Stimulated activated CD8-positive, alpha-beta memory T cell treated with anti-CD3 and anti-CD28 coated beads, Interleukin-12 subunit alpha, Interleukin-12 subunit beta, amount 100 ng/mL, for 1 hour (primary cell): ENCODE measurements around the gene G6PC3.
"Not testable (repeated sequence)": the region's sequence is repeated elsewhere in the genome, so short reads cannot be mapped to it uniquely, and the experiment has no call there.

Experiments used
- DNase-seq: peaks from one replicate; pipeline ENCODE4 v3.0.0-alpha.2; 2020; ENCODE audit warnings: low read depth

G6PC3 gene

GRCh38 chr17:44084131-44084538 is 13.6 kb downstream of the G6PC3 start:
- no peak for DNase-seq

DNA sequence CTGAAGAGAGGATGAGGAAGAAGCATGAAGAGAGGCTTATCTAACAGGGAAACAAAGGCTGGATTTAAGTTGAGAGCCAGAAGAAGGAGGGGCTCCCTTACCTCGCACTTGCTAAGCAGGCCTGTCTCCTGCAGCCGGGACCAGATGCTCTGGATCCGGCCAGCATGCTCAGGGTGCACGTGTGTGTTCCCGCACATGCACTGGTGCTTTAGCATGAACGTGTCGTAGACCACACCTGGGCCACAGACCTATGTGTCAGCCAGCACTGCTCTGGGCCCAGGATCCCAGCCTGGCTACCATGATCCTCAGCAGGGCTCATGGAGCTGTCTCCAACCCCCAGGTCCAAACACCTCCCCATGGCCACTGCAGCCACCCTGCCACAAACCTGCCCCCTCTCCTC is 14.4 kb downstream of the G6PC3 start:
- DNase-seq, result no peak

DNA sequence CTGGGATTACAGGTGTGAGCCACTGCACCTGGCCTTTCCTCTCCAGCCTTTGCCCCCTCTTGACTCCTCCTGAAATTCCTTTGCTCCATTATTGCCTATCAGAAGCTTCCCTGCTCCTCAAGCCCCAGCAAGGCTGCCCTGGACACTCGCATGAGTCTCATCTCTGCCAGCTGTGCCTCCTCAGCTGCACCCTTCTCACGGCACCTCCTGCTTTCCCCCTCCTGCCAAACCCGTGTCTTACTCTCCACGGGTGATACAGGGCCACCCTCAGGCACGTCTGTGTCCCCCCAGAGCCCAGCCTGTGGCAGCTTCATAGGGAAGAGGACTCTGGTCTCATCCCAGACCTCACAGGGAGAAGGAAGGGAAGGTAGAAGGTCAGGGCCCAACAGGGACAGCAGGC is 15.4 kb downstream of the G6PC3 start:
- DNase-seq, result no peak

DNA sequence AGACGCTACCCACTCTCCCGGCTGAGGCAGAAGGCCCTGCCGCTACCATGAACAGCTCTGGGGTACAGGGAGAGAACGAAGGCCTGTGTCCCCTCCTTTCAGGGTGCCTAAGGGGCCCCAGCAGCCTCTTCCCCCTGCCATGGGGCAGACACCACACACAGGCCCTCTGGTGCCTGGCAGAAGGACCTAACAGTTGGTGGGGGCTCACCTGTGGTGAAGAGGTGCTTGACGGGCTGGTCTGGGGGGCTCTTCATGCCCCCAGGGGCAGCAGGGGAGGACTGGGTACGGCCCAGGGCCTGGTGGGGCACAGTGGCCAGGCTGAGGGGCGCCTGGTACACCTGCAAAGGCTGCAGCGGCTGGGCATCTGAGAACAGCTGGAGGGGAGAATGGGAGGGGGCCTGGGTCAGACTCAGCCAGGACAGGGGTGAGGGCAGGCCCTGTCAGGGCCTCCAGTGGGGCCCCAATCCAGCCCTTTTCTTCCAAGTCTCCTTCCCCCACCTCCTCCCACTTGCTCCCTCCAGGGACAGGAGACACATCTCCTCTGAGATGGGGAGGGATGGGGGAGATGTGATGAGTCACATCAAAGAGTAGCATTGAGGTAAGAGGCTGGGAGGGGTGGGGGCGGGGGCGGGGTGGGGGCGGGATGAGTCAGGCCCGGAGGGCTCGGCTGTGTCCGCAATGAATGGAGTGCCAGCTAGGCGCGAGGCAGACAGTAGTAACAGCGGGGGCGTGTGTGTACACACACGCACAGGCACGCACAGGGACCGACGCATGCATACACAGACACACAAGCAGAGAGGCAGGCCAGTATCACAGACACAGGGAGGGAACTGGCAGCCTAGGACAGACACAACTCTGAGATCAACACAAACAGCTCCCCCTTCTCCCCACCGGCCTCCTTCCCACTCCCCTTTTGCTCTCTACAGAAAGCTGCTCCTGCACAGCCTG is 16.1 kb downstream of the G6PC3 start:
- no peak for DNase-seq

DNA sequence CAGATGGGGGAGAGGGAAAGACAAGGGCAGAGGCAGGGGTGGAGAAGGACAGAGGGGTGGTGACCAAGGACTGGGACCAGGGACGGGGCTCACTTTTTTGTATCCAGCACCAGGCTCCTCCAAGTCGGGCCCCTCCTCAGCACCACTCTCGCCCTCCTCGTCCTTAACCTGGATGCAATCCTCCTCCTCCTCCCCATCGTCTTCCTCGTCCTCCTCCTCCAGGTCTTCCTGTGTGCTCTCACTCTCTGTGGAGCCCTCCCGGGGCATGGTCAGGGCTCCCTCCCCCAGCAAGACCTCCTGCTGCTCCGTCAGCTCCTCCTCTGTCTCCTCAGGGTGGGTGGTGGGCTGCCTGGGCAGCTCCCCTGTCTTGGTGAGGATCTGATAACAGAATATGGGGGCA is 16.8 kb downstream of the G6PC3 start:
- no peak for DNase-seq

DNA sequence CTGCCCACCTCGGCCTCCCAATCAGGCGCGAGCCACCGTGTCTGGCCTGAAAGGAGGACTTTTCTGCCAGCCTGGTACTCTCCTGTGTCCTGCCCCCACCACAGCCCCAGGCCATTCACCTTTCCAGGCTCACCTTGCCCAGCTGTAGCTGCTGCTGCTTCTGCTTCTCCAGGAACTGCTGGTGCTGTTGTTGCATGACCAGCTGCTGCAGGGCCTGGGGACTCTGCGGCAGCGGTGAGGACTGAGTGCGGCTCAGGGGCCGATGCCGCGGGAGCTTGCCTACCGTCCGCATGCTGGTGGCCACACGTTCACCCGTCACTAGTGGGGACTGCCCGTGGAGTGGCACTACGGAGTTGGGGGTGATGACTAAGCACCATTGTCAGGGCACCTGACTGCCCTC is 17.7 kb downstream of the G6PC3 start:
- DNase-seq, result no peak

DNA sequence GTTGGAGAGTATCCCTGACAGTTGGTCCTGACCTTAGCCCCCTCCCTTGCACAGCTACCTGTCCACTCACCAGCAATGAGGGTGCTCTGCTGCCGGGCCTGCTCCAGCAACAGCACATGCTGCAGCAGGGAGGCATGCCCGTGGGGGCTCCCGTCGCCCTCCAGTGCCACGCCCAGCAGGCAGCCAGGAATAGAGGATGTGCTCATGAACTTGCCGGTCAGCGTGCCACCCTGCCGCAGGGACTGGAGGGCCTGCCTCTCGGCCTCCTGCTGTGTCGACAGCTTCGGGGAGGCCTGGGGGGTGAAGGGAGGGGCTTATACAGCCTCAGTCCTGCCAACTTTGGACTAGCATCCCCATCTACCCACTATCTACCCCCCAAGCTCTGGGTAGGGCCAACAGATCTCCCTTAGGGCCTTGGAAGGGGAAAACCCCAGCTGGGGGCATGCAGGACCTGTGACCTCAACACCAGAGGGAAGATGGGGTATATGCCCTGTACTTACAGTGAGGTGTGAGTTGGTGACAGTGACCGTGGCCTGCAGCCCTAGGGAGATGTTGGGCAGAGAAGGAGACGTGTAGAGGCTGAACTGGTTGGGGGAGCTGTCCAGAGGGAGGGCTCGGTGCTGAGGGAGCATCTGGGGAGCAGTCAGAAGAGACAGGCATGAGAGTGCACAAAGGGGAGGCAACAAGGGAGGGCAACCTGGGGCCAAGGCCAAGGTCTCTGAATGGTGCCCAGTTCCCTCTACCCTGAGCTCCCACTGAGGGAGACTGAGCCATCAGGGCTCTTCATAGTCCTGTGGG is 20.9 kb downstream of the G6PC3 start:
- DNase-seq, result no peak

DNA sequence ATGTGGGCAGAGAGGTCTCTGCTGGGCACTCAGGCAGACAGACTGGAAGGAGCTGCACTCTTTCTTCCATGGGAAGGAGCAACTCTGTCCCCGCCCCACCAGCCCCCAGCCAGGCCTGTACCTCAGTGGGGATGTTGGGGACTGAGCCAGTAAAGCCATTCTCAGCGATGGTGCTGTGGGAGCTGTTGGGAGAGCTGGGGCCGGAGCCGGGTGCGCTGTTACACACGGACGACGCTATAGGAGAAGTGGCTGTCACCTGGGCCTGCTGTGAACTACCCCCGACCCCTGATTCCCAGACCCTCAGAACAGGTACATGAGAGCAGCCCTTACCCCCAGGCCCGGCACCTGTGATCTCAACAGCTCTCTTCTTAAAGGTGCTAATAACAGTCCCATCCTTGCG is 21.5 kb downstream of the G6PC3 start:
- no peak for DNase-seq

DNA sequence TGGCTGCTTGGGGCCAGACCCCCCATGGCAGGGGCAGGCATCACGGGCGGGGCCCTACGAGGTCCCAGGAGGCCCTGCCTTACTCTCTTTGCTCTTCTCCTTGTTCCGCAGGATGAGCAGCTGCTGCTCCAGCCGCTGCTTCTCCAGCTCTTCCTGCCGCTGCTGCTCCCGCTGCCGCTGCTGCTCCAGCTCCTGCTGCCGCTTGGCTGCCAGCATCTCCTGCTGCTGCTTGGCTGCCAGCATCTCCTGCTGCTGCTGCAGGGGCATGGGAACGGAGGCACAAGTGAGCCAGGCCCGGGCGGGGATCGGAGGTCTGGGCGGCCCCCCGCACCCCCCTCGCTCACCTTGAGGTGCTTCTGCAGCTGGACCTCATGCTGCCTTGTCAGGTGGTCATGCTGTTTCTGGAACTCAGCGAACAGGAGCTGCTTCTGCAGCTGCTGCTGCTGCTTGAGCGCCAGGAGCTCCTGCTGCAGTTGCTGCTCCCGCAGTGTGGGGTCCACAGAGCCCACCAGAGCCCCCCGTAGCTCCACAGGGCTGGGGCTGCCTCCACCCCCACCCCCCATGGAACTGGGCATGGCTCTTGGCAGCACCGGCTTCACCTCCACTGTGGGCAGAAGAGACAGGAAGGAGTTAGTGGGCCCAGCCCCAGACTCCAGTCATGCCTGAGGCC is 22.8 kb downstream of the G6PC3 start:
- no peak for DNase-seq

DNA sequence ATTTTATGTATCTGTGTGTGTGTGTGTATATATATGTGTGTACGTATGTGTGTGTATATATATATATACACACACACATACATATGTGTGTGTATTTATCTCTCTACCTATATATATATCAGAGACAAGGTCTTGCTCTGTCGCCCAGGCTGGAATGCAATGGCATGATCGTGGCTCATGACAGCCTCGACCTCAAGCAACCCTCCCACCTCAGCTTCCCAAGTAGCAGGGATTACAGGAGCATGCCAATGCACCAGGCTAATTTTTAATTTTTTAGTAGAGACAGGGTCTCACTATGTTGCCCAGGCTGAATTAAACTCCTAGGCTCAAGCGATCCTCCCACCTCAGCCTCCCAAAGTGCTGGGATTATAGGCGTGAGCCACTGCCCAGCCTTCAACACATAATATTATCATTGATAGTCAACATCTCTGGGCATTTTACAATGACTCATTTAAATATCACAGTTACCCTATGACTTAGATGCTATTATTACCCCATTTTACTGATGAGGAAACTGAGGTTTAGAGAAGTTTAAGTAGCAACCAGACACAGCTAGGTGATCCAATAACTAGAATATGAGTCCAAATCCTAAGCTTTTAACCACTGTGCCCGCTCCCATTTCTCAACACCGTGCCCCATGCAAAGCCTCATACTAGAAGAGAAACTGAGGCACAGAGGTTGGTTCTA is 24.3 kb downstream of the G6PC3 start:
- DNase-seq, result no peak

- DNase-seq, result no peak
Observed at GRCh38 chr17:44095388-44095646, 24.8 kb downstream of the G6PC3 start.

- DNase-seq, result no peak
Observed at GRCh38 chr17:44095647-44096496, 25.3 kb downstream of the G6PC3 start.

DNA sequence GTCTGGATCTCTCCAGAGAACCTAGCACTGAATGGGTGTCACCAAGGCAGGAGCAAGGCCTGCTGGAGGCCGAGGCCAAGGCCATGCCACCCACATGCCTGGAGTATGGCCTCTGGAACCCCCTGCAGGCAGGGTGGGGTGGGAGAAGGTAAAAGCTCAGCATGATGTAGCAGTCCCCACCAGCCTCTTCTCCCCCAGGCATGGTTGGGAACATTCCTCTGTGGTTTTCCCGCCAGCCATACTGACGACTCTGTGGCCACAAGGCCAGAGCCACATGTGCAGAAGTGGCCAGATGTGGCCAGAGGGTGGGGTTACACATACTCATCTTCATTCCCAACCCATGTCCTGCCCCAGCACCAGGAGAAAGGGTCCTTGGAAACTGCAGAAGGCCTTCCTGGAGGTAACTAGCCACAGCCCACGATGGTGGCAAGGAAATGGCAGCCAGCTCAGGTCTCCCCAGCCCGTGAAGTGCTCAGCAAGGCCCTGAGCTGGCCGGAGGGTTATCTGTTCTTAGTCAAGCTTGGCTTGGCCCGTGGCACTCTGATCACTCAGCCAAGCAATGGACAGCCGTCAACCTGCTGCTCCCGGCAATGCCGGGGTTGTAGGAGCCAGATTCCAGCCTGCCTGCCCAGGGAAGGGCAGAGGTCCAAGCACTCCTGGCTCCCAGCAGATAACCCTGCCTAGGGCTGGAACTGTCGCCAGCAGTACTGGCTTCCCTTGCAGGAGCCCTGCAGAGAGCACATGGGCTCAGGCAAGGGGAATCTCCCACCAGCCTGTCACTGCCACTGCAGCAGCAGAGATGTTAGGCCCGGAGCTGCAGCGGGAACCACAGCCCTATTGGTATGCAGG is 26.8 kb downstream of the G6PC3 start:
- DNase-seq, result no peak

DNA sequence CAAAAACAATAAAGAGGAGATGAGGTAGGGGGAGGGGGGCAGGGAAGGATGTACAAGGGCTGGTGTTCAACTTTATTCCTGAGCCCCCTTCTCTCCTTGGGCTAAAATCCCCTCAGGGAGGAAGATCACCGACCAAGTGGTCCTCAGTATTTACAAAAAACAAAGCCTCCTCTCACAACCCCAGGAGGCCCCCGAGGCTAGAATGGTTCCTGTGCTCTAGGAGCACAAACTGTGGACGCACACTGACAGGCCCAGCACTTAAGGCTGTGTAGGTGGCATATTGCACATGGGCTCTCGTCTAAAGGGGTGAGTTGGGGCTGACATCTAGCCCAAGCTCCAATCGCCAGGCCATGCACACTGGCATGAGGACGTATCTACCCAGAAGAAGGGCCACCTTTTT is 31.3 kb downstream of the G6PC3 start:
- DNase-seq, result not testable (repeated sequence)

DNA sequence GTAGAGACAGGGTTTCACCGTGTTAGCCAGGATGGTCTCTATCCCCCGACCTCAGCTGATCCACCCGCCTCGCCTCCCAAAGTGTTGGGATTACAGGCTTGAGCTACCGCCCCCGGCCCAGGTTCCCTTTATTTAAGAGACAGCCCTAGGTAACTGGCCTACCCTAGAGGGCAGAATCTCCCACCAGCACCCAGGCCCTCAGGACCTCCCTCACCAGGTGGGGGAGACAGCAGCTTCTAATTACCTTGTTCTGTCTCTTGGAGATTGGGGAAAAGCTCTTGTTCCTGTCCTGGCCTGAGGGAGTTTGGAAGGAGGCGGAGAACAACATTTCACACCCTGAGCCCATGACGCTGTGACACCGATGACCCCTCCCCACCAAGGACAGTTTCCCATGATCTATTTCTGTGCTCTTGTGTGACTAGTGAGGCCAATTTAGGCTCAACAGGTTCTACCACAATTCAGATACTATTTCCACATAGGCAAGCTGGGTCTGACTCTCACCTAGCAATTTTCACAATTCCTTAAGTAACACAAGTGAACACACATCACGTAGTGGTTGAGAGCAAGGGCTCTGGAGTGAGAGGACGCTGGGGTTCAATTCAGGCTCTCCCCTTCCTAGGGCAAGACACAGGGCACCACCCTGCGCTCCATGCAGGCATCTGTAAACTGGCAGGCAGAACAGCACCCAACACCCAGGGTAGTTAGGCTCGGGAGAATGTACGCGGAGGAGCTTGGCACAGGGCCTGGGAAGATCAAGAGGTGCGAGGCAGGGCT is 32.5 kb downstream of the G6PC3 start:
- DNase-seq, result no peak

DNA sequence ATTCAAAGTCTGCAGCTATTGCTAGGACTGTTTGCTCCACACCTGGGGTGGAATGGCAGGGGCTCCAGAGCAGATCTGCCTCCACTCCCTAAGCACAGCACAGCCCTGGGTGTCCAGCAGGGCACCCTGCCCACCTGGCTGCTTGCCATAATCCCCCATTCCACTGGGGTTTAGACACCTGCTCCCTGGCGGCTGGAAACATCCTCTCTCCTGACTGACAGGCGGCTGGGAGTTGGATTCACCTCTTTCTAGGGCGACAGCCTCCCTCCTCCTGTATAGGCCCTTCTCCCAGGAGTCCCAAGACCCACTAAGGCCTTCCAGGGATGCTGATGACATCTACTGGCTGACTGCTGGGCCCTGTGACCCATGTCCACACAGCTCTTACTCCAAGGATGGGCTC is 34.9 kb downstream of the G6PC3 start:
- no peak for DNase-seq

DNA sequence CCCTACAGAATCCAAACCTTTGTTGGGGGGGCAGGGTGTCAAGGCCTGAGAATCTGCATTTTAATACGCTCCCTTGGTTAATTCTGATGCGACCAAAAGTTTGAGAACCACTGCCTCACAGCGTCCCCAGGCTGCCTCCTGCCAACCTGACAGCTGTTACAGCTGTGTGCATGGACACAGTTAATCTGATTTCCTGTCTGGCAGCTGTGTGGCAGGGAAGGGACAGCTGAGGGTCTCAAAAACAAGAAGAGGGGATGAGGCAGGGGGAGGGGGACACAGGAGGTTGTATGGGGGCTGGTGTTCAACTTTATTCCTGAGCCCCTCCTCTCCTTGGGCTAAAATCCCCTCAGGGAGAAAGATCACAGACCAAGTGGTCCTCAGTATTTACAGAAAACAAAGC is 35.4 kb downstream of the G6PC3 start:
- DNase-seq, result no peak

- no peak for DNase-seq
Observed at GRCh38 chr17:44106801-44107200, 36.3 kb downstream of the G6PC3 start.

DNA sequence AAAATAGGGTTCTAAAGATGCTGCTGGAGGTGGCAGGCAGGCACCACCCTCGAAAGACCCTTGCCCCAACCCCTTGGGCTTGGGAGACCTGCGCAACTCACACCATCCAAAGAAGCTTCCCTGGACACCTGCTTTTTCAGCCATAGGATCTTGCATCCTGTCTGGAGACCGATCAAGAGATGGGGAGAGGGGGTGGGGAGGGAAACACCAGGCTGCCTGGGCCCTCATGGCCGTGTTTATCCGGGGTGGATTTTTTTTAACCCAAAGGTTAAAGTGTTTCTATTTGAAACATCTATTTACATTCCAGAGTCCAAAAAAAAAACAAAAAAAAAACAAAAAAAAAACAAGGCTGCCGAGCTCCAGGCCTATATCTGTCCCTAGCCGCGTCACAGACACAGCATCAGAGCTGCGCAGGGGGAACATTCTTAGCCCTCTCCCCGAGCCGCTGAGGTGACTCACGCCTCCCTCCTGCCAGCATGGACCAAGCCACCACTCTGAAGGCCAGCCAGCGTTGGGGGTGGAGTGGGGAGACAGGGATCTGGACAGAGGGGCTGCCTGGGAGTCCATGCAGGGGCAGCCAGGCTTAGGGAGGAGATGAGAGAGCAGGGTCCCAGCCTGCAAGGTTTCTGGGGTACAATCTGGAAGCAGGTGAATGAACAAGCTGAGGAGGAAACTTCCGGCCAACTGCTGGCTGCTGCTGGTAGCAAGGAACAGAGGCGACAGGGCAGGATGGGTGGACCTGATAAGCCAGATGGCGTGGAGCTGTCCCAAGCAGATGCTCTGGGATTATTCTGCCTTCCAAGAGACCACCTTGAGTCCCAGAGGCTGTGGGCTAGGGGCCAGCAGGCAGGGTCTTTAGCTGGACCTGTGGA is 38.1 kb downstream of the G6PC3 start:
- DNase-seq, result no peak
